ENCODE results near the gene DUSP5. TPM values are rescaled to one million over a fixed set of nuclear protein-coding genes. Genes with fewer than 3 reads are reported as not detected.
A peak's percentile ranks its signal among the peaks of the same experiment; 100 is the strongest.

The DUSP5 gene
- total and polyA plus RNA-seq, 2 of the 4 experiments (the other 2 are of a cell fraction), result 42.1 to 48.1 TPM

DNA sequence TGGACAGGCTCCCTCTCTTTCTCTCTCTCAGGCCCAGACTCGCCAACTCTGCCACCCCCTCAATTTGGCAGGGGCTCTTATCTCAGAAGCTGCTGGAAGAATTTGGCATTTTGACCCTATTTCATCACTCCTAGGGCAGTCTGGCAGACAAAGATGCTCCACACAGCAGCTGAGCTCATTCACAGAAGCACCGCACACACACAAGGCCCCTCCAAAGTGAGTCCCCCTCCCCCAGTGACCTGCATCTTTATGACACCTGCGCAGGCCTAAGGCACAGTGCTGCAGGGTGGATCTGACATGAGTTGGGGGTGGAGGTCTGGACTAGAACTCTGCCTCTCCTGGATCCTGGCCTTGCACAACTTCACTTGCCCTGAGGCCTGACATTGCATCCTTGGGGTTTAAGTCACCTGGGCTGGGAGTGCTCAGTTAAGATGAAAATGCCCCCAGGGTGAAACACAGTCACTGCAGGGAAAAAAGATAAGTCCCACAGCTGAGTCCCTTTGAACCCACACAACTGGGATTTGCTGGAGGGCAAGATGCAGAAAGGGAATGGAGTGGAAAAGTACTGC is 41.1 kb upstream of the DUSP5 start:
- ChIA-PET POLR2A (ENCODE audit: unreplicated experiment) (no interaction called here), CTCF (interaction anchor here (0.7 kb wide), 1 partner anchor 9 kb away, joined by 3 read pairs; no protein-coding TSS in a partner anchor)
- peaks cover 5% of the 10 kb centered on the region; the same call in 1 of the 2 replicates for H3K9me1 ChIP-seq (ENCODE audit: insufficient read depth, low read length)
- H3K27ac ChIP-seq (ENCODE audit: insufficient read depth, low read length), result no peak overlapping the region
- no peak overlapping the region for H3K23ac ChIP-seq (ENCODE audit: low read depth, low read length)
- H2AK5ac ChIP-seq (ENCODE audit: low read depth, low read length), result no peak overlapping the region; the same call in 1 of the 2 replicates
- no peak overlapping the region for H4K5ac ChIP-seq (ENCODE audit: low read depth, low read length)
- no peak overlapping the region for H2BK120ac ChIP-seq (ENCODE audit: low read depth, low read length)
- H3K4me2 ChIP-seq (ENCODE audit: low read depth, low read length), result no peak overlapping the region
- H3K4me1 ChIP-seq (ENCODE audit: control insufficient read depth, insufficient read depth, low read length), result peaks cover 17% of the 10 kb centered on the region
- WGBS, 2 experiments (ENCODE audit: extremely low coverage in 2 of 2, insufficient read length in 1 of 2), result 45% methylated on average over 2 of the region's 3 CpGs; no CpG with 5 or more reads in 1 of the 2 experiments
- H3K9ac ChIP-seq (ENCODE audit: low read depth, low read length), result no peak overlapping the region
- peak overlapping the region; percentile 12 for H2AFZ ChIP-seq (replicated peaks; ENCODE audit: low read length, poor library complexity)
- in situ Hi-C loops (cut with MboI; ENCODE audit: low sequenced_read_pairs) (no loop called here), intact Hi-C loops (cut with micrococcal nuclease) (no loop called here), dilution Hi-C loops (cut with HindIII; ENCODE audit: low sequenced_read_pairs, unreplicated experiment) (no loop called here)
- no peaks in the 10 kb centered on the region for H4K20me1 ChIP-seq (ENCODE audit: insufficient read depth, low read length)
- DNase-seq (peak; percentile 67), ATAC-seq (ENCODE audit: low read depth) (peak; percentile 39)
- H2AK9ac ChIP-seq (replicated peaks; ENCODE audit: low read depth, low read length, poor library complexity), result no peak overlapping the region
- no peaks in the 10 kb centered on the region for H3K27me3 ChIP-seq (ENCODE audit: control insufficient read depth, insufficient read depth, low read length)
- H3K18ac ChIP-seq (ENCODE audit: low read depth, low read length), result no peak overlapping the region
- no peak overlapping the region for H2BK15ac ChIP-seq (ENCODE audit: low read depth, low read length)
- H3K14ac ChIP-seq (replicated peaks; ENCODE audit: low read depth, low read length), result no peak overlapping the region
- H4K91ac ChIP-seq (ENCODE audit: insufficient read depth, low read depth, low read length), result no peak overlapping the region
- no peak overlapping the region for H2BK5ac ChIP-seq (ENCODE audit: low read depth, low read length, poor library complexity, severe bottlenecking)
- no peaks in the 10 kb centered on the region for H3K79me1 ChIP-seq (ENCODE audit: low read depth in 1 of 2, low read length in 2 of 2)
- H3K4me3 ChIP-seq (ENCODE audit: insufficient read depth, low read depth, low read length), result no peak overlapping the region
- BruUV-seq (replicated peaks), result no TSS peak
- no peaks in the 10 kb centered on the region for H3K9me3 ChIP-seq (ENCODE audit: control insufficient read depth, insufficient read depth, low read length)
- no peak overlapping the region for H3K4ac ChIP-seq (ENCODE audit: low read depth, low read length)
- TF ChIP-seq BHLHE40 (IDR thresholded peaks at IDR 0.05; ENCODE audit: low read depth, low read length), result no peak
- TF ChIP-seq, protein P1, sequence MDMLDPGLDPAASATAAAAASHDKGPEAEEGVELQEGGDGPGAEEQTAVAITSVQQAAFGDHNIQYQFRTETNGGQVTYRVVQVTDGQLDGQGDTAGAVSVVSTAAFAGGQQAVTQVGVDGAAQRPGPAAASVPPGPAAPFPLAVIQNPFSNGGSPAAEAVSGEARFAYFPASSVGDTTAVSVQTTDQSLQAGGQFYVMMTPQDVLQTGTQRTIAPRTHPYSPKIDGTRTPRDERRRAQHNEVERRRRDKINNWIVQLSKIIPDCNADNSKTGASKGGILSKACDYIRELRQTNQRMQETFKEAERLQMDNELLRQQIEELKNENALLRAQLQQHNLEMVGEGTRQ (IDR thresholded peaks at IDR 0.05; ENCODE audit: low read depth, low read length), result no peak
- TF ChIP-seq MAZ (IDR thresholded peaks at IDR 0.05; ENCODE audit: borderline replicate concordance, low read depth, low read length), result no peak
- TF ChIP-seq RAD21 (IDR thresholded peaks at IDR 0.05; ENCODE audit: low read length), result no peak
- TF ChIP-seq MAFK (IDR thresholded peaks at IDR 0.05; ENCODE audit: low read depth, low read length), result no peak
- TF ChIP-seq CEBPB (IDR thresholded peaks at IDR 0.05; ENCODE audit: low read depth, low read length), result peak; percentile 51
- TF ChIP-seq SMC3 (IDR thresholded peaks at IDR 0.05; ENCODE audit: low read depth, low read length), result no peak
- no peak for TF ChIP-seq MXI1 (IDR thresholded peaks at IDR 0.05; ENCODE audit: borderline replicate concordance, low read depth, low read length)
- TF ChIP-seq CHD1 (IDR thresholded peaks at IDR 0.05; ENCODE audit: low read depth, low read length), result no peak
- peak; percentile 42 for TF ChIP-seq RCOR1 (IDR thresholded peaks at IDR 0.05; ENCODE audit: insufficient replicate concordance, low read length)
- TF ChIP-seq NFE2L2 (IDR thresholded peaks at IDR 0.05; ENCODE audit: low read depth, low read length), result no peak
- no peak overlapping the region for H2BK20ac ChIP-seq (ENCODE audit: low read depth, low read length)
- H4K8ac ChIP-seq (ENCODE audit: low read depth in 2 of 2, low read length in 2 of 2), result no peak overlapping the region
- no peaks in the 10 kb centered on the region for H3K36me3 ChIP-seq (ENCODE audit: control insufficient read depth, insufficient read depth, low read length)
- no peak overlapping the region for H3K56ac ChIP-seq (ENCODE audit: extremely low read depth, insufficient read depth, low read length)
